ENCODE measurements around the gene OR52N4.

- no peak for TF ChIP-seq CTCF (IDR thresholded peaks at IDR 0.05)
- TF ChIP-seq EP300 (IDR thresholded peaks at IDR 0.05), result no peak
- no peak for TF ChIP-seq POLR2A (IDR thresholded peaks at IDR 0.05; ENCODE audit: low read depth)
Observed at GRCh38 chr11:5722622-5723021, 31.4 kb upstream of the OR52N4 start.

Measured in esophagus muscularis mucosa (tissue), 4 donors.